Mesodermal cell (in vitro differentiated cells): ENCODE data around the gene RPN2.

Experiments
- H3K27ac ChIP-seq: 2 replicates; pipeline ENCODE4 v1.7.0; 2013; ENCODE audit warnings: mild to moderate bottlenecking, low read depth, low read length, moderate library complexity; ENCODE audit not compliant: severe bottlenecking
- H3K36me3 ChIP-seq: 2 replicates; pipeline ENCODE4 v1.7.1; 2013; ENCODE audit warnings: mild to moderate bottlenecking, low read length, moderate library complexity; ENCODE audit not compliant: control insufficient read depth, insufficient read depth
- H3K4me1 ChIP-seq: one replicate; pipeline ENCODE4 v1.7.1; 2013; ENCODE audit warnings: mild to moderate bottlenecking, low read length; ENCODE audit not compliant: insufficient read depth, control insufficient read depth, poor library complexity, severe bottlenecking
- H3K4me3 ChIP-seq: 2 replicates; pipeline ENCODE4 v1.7.0; 2013; ENCODE audit warnings: low read length, control low read depth, mild to moderate bottlenecking; ENCODE audit not compliant: insufficient read depth, poor library complexity, severe bottlenecking; ENCODE audit errors: extremely low read depth
- H3K9me3 ChIP-seq: 2 replicates; pipeline ENCODE4 v1.7.1; 2013; ENCODE audit warnings: mild to moderate bottlenecking, low read length, moderate library complexity; ENCODE audit not compliant: control insufficient read depth
- WGBS, 2 experiments: methylation state at CpG; one replicate each; pipeline ENCODE4 v1.1.5; 2013; ENCODE audit warnings: missing lambda C conversion rate in 2 of 2; ENCODE audit not compliant: insufficient coverage in 2 of 2; 5-methylcytosine and 5-hydroxymethylcytosine counted together

Gene RPN2

GRCh38 chr20:37209661-37210314 lies 30.7 kb downstream of the RPN2 start:
- WGBS, 2 experiments = 80 to 96% methylated on average over 1 to 4 of the region's 6 CpGs
- H3K4me3 ChIP-seq = no peak overlapping the region
- no peaks in the 10 kb centered on the region for H3K4me1 ChIP-seq
- no peaks in the 10 kb centered on the region for H3K9me3 ChIP-seq
- H3K36me3 ChIP-seq = peaks cover 94% of the 10 kb centered on the region
- no peak overlapping the region for H3K27ac ChIP-seq

- WGBS, 2 experiments = 85% methylated on average over 4 of the region's 4 CpGs; no CpG with 5 or more reads in 1 of the 2 experiments
- H3K4me3 ChIP-seq = no peak overlapping the region
- no peaks in the 10 kb centered on the region for H3K9me3 ChIP-seq
- H3K27ac ChIP-seq = no peak overlapping the region
- peaks cover 9% of the 10 kb centered on the region for H3K4me1 ChIP-seq
- H3K36me3 ChIP-seq = peaks cover 80% of the 10 kb centered on the region
Measured at GRCh38 chr20:37218441-37218840, 39.3 kb downstream of the RPN2 start.

- Histone ChIP-seq H3K4me3 (no peak overlapping the region), H3K27ac (no peak overlapping the region), H3K9me3 (no peaks in the 10 kb centered on the region), H3K4me1 (peaks cover 9% of the 10 kb centered on the region), H3K36me3 (peaks cover 80% of the 10 kb centered on the region)
- 0 to 100% methylated on average over 1 of the region's 4 CpGs for WGBS, 2 experiments
Measured at GRCh38 chr20:37218976-37219375, 39.8 kb downstream of the RPN2 start.

- Histone ChIP-seq H3K4me1 (peaks cover 9% of the 10 kb centered on the region), H3K36me3 (peaks cover 80% of the 10 kb centered on the region), H3K4me3 (no peak overlapping the region), H3K27ac (peak overlapping the region; percentile 30), H3K9me3 (no peaks in the 10 kb centered on the region)
- WGBS, 2 experiments = 89 to 97% methylated on average over 3 to 7 of the region's 10 CpGs
Measured at GRCh38 chr20:37219751-37220668, 40.9 kb downstream of the RPN2 start.

GRCh38 chr20:37220731-37221130 lies 41.6 kb downstream of the RPN2 start:
- no peaks in the 10 kb centered on the region for H3K9me3 ChIP-seq
- H3K36me3 ChIP-seq = peaks cover 86% of the 10 kb centered on the region
- WGBS, 2 experiments = 93 to 94% methylated on average over 2 to 3 of the region's 3 CpGs

GRCh38 chr20:37222086-37222485 lies 43.0 kb downstream of the RPN2 start:
- Histone ChIP-seq H3K36me3 (peaks cover 86% of the 10 kb centered on the region), H3K9me3 (no peaks in the 10 kb centered on the region), H3K27ac (no peak overlapping the region), H3K4me1 (peaks cover 9% of the 10 kb centered on the region), H3K4me3 (no peak overlapping the region)
- 88 to 93% methylated on average over 2 to 3 of the region's 4 CpGs for WGBS, 2 experiments

More at GRCh38 chr20:37220731-37221130, 41.6 kb downstream of the RPN2 start:
- no peak overlapping the region for H3K4me3 ChIP-seq
- H3K4me1 ChIP-seq = peaks cover 9% of the 10 kb centered on the region
- peak overlapping the region; percentile 30 for H3K27ac ChIP-seq

GRCh38 chr20:37223053-37223452 lies 43.9 kb downstream of the RPN2 start:
- Histone ChIP-seq H3K9me3 (no peaks in the 10 kb centered on the region), H3K4me3 (no peak overlapping the region), H3K27ac (peak overlapping the region; percentile 13), H3K36me3 (peaks cover 91% of the 10 kb centered on the region), H3K4me1 (peaks cover 9% of the 10 kb centered on the region)

- Histone ChIP-seq H3K4me3 (no peak overlapping the region), H3K36me3 (peaks cover 94% of the 10 kb centered on the region), H3K27ac (no peak overlapping the region), H3K9me3 (no peaks in the 10 kb centered on the region), H3K4me1 (peaks cover 9% of the 10 kb centered on the region)
- 94 to 96% methylated on average over 4 to 5 of the region's 5 CpGs for WGBS, 2 experiments
Measured at GRCh38 chr20:37225146-37225545, 46.0 kb downstream of the RPN2 start.

GRCh38 chr20:37226889-37227288 lies 47.8 kb downstream of the RPN2 start:
- WGBS, 2 experiments = 100% methylated on average over 3 of the region's 3 CpGs
- H3K27ac ChIP-seq = no peak overlapping the region
- H3K4me1 ChIP-seq = peaks cover 9% of the 10 kb centered on the region
- H3K36me3 ChIP-seq = peaks cover 95% of the 10 kb centered on the region
- no peak overlapping the region for H3K4me3 ChIP-seq
- no peaks in the 10 kb centered on the region for H3K9me3 ChIP-seq

GRCh38 chr20:37228082-37228481 lies 49.0 kb downstream of the RPN2 start:
- H3K4me3 ChIP-seq = no peak overlapping the region
- H3K4me1 ChIP-seq = no peaks in the 10 kb centered on the region
- H3K27ac ChIP-seq = no peak overlapping the region
- no peaks in the 10 kb centered on the region for H3K9me3 ChIP-seq
- WGBS, 2 experiments = 95 to 100% methylated on average over 3 of the region's 6 CpGs
- H3K36me3 ChIP-seq = peaks cover 99% of the 10 kb centered on the region

GRCh38 chr20:37228656-37229055 lies 49.5 kb downstream of the RPN2 start:
- no peak overlapping the region for H3K27ac ChIP-seq
- peaks cover 98% of the 10 kb centered on the region for H3K36me3 ChIP-seq
- no peaks in the 10 kb centered on the region for H3K4me1 ChIP-seq
- H3K4me3 ChIP-seq = no peak overlapping the region
- 82 to 100% methylated on average over 1 to 2 of the region's 5 CpGs for WGBS, 2 experiments
- no peaks in the 10 kb centered on the region for H3K9me3 ChIP-seq
